ENCODE results near the gene LRRC3. TPM values are rescaled to one million over a fixed set of nuclear protein-coding genes. Genes with fewer than 3 reads are reported as not detected.

Gene LRRC3, protein sequence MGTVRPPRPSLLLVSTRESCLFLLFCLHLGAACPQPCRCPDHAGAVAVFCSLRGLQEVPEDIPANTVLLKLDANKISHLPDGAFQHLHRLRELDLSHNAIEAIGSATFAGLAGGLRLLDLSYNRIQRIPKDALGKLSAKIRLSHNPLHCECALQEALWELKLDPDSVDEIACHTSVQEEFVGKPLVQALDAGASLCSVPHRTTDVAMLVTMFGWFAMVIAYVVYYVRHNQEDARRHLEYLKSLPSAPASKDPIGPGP
- total RNA-seq (2021) (4.4 to 5.7 TPM (median 4.7 TPM) in 3 replicates), Bru-seq, nascent RNA (percentile 53 among the genes with signal in this experiment)
- long read RNA-seq, experiment 1, full-length matches to known transcripts = 19 of 25 reads
- long read RNA-seq, experiment 1, partial matches to known transcripts = 0 of 25 reads
- long read RNA-seq, experiment 1, other reads (novel, unspliced or antisense) = 6 of 25 reads
- long read RNA-seq, experiment 2, full-length matches to known transcripts = 1 of 6 reads
- long read RNA-seq, experiment 2, partial matches to known transcripts = 0 of 6 reads
- long read RNA-seq, experiment 2, other reads (novel, unspliced or antisense) = 5 of 6 reads
- long read RNA-seq, experiment 3, partial matches to known transcripts = 0 of 1 reads
- long read RNA-seq, experiment 3, other reads (novel, unspliced or antisense) = 1 of 1 reads

DNA sequence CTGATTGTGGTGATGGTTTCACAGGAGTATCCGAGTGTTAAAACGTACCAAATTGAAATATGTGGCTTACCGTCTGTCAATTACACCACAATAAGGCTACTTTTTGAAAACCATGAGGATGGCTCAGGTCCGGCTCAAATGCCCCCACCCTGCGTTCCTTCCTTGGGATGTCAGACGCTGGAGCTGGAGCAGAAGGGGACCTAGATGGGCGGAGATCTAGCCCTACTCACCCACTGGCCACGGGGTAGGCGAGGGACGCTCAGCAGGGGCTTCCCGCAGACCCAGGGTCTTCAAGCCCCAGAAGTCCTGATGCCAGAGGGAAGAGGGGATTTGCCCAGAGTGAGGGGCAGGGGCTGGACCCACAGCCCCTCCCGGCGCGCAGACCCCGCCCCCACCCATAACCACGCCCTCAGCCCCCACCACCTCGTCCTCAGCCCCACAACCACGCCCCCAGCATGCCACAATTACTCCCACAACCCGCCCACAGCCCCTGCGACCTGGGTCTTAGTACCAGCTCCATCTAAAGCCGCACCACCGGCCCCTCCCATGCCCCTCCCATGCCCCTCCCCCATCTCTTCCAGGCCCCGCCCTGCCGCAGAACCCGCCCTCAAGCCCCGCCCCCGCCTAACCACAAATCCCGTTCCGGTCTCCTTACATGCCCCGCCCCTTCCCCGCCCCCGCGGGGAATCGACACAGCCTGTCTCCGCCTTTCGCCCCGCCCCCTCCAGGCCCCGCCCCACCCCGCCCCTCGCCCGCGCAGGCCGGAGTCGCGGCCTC is at the start of gene LRRC3:
LRRC3 (plus strand) TSS at position 764 of the 777 bp plus-strand sequence. CDS start 1,135 bp downstream, outside the sequence.
- H3K27ac Mint-ChIP-seq = no peak within 1 kb of the TSS
- H3K27me3 Mint-ChIP-seq (ENCODE audit: low read depth) = peaks cover 17% of the 10 kb centered on the region
- peak within 1 kb of the TSS; percentile 69 for H3K4me3 Mint-ChIP-seq
- peak; percentile 96 for DNase-seq (ENCODE audit: low spot score)
- no peaks in the 10 kb centered on the region for H3K36me3 Mint-ChIP-seq
- ATAC-seq = peak; percentile 97
- H3K9me3 Mint-ChIP-seq = 0 out of 2 replicates have a peak, but pooled peaks cover 4% of the 10 kb centered on the region
- CTCF ChIA-PET = interaction anchor here (0.6 to 3.2 kb wide), 18 partner anchors 11 to 419 kb away, joined by 3 to 31 read pairs (median 6); partner anchors contain the start of genes CFAP410 and PTTG1IP
- peaks cover 4% of the 10 kb centered on the region; the same call in 1 of the 2 replicates for H3K4me1 Mint-ChIP-seq
- POLR2A ChIA-PET = interaction anchor here (0.9 to 1.3 kb wide), 3 partner anchors 11 to 116 kb away, joined by 3 to 4 read pairs (median 4); partner anchors contain the start of gene CFAP410
- TF ChIP-seq, protein P1, sequence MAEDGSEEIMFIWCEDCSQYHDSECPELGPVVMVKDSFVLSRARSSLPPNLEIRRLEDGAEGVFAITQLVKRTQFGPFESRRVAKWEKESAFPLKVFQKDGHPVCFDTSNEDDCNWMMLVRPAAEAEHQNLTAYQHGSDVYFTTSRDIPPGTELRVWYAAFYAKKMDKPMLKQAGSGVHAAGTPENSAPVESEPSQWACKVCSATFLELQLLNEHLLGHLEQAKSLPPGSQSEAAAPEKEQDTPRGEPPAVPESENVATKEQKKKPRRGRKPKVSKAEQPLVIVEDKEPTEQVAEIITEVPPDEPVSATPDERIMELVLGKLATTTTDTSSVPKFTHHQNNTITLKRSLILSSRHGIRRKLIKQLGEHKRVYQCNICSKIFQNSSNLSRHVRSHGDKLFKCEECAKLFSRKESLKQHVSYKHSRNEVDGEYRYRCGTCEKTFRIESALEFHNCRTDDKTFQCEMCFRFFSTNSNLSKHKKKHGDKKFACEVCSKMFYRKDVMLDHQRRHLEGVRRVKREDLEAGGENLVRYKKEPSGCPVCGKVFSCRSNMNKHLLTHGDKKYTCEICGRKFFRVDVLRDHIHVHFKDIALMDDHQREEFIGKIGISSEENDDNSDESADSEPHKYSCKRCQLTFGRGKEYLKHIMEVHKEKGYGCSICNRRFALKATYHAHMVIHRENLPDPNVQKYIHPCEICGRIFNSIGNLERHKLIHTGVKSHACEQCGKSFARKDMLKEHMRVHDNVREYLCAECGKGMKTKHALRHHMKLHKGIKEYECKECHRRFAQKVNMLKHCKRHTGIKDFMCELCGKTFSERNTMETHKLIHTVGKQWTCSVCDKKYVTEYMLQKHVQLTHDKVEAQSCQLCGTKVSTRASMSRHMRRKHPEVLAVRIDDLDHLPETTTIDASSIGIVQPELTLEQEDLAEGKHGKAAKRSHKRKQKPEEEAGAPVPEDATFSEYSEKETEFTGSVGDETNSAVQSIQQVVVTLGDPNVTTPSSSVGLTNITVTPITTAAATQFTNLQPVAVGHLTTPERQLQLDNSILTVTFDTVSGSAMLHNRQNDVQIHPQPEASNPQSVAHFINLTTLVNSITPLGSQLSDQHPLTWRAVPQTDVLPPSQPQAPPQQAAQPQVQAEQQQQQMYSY (CRISPR knock-in tag; IDR thresholded peaks at IDR 0.05) = no peak
- TF ChIP-seq, protein P2, sequence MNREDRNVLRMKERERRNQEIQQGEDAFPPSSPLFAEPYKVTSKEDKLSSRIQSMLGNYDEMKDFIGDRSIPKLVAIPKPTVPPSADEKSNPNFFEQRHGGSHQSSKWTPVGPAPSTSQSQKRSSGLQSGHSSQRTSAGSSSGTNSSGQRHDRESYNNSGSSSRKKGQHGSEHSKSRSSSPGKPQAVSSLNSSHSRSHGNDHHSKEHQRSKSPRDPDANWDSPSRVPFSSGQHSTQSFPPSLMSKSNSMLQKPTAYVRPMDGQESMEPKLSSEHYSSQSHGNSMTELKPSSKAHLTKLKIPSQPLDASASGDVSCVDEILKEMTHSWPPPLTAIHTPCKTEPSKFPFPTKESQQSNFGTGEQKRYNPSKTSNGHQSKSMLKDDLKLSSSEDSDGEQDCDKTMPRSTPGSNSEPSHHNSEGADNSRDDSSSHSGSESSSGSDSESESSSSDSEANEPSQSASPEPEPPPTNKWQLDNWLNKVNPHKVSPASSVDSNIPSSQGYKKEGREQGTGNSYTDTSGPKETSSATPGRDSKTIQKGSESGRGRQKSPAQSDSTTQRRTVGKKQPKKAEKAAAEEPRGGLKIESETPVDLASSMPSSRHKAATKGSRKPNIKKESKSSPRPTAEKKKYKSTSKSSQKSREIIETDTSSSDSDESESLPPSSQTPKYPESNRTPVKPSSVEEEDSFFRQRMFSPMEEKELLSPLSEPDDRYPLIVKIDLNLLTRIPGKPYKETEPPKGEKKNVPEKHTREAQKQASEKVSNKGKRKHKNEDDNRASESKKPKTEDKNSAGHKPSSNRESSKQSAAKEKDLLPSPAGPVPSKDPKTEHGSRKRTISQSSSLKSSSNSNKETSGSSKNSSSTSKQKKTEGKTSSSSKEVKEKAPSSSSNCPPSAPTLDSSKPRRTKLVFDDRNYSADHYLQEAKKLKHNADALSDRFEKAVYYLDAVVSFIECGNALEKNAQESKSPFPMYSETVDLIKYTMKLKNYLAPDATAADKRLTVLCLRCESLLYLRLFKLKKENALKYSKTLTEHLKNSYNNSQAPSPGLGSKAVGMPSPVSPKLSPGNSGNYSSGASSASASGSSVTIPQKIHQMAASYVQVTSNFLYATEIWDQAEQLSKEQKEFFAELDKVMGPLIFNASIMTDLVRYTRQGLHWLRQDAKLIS (CRISPR knock-in tag; IDR thresholded peaks at IDR 0.05; ENCODE audit: borderline replicate concordance) = no peak
- TF ChIP-seq, protein P3, sequence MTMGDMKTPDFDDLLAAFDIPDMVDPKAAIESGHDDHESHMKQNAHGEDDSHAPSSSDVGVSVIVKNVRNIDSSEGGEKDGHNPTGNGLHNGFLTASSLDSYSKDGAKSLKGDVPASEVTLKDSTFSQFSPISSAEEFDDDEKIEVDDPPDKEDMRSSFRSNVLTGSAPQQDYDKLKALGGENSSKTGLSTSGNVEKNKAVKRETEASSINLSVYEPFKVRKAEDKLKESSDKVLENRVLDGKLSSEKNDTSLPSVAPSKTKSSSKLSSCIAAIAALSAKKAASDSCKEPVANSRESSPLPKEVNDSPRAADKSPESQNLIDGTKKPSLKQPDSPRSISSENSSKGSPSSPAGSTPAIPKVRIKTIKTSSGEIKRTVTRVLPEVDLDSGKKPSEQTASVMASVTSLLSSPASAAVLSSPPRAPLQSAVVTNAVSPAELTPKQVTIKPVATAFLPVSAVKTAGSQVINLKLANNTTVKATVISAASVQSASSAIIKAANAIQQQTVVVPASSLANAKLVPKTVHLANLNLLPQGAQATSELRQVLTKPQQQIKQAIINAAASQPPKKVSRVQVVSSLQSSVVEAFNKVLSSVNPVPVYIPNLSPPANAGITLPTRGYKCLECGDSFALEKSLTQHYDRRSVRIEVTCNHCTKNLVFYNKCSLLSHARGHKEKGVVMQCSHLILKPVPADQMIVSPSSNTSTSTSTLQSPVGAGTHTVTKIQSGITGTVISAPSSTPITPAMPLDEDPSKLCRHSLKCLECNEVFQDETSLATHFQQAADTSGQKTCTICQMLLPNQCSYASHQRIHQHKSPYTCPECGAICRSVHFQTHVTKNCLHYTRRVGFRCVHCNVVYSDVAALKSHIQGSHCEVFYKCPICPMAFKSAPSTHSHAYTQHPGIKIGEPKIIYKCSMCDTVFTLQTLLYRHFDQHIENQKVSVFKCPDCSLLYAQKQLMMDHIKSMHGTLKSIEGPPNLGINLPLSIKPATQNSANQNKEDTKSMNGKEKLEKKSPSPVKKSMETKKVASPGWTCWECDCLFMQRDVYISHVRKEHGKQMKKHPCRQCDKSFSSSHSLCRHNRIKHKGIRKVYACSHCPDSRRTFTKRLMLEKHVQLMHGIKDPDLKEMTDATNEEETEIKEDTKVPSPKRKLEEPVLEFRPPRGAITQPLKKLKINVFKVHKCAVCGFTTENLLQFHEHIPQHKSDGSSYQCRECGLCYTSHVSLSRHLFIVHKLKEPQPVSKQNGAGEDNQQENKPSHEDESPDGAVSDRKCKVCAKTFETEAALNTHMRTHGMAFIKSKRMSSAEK (CRISPR knock-in tag; IDR thresholded peaks at IDR 0.05; ENCODE audit: borderline replicate concordance) = no peak
- peak; percentile 80 for TF ChIP-seq SP1 (CRISPR knock-in tag; conservative IDR thresholded peaks at IDR 0.05)

DNA sequence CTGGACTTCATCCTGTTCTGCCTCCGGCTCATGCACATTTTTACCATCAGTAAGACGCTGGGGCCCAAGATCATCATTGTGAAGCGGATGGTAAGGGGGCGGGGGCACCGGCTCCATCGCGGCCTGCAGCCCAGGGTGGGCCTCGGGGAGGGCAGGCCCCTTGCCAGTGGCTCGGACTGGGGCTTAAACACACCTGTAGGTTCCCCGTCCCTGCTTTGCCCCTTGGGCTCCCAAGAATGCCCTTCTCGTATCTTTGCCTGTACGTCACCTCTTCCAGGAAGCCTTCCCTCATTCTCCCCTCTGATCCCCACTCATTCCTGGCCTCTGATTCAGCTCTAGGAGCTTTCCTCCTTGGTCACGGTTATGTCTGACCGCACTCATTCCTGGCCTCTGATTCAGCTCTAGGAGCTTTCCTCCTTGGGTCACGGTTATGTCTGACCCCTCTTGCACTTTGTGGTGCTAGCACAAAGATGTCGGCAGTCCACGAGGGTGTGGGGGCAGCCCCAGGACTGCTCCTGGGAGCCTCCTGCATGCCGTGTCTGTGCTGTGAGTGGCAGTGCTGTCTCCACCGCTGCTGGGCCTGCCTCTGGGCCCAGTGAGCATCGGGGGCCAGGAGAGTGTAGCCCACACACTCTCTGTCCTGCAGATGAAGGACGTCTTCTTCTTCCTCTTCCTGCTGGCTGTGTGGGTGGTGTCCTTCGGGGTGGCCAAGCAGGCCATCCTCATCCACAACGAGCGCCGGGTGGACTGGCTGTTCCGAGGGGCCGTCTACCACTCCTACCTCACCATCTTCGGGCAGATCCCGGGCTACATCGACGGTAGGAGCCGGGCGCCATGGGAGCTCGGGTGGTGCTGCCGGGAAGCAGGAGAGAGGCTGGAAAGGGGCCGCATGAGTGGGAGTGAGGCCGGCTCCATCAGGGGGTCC is 49.1 kb upstream of the LRRC3 start:
- Mint-ChIP-seq H3K27ac (no peak overlapping the region), H3K36me3 (peaks cover 14% of the 10 kb centered on the region), H3K4me1 (no peaks in the 10 kb centered on the region), H3K4me3 (no peak overlapping the region), H3K27me3 (ENCODE audit: low read depth) (peaks cover 9% of the 10 kb centered on the region), H3K9me3 (peaks cover 13% of the 10 kb centered on the region)
- ATAC-seq (no peak), DNase-seq (ENCODE audit: low spot score) (no peak)
- ChIA-PET CTCF (no interaction called here), POLR2A (interaction anchor here (0.7 kb wide), 1 partner anchor 30 kb away, joined by 4 read pairs; no protein-coding TSS in a partner anchor)
- TF ChIP-seq ZNF263 (CRISPR knock-in tag; IDR thresholded peaks at IDR 0.05; ENCODE audit: low read depth) = no peak
- no peak for TF ChIP-seq CBFB (CRISPR knock-in tag; IDR thresholded peaks at IDR 0.05; ENCODE audit: low read depth)
- TF ChIP-seq, protein P1 (CRISPR knock-in tag; IDR thresholded peaks at IDR 0.05) = no peak
- TF ChIP-seq, protein P4, sequence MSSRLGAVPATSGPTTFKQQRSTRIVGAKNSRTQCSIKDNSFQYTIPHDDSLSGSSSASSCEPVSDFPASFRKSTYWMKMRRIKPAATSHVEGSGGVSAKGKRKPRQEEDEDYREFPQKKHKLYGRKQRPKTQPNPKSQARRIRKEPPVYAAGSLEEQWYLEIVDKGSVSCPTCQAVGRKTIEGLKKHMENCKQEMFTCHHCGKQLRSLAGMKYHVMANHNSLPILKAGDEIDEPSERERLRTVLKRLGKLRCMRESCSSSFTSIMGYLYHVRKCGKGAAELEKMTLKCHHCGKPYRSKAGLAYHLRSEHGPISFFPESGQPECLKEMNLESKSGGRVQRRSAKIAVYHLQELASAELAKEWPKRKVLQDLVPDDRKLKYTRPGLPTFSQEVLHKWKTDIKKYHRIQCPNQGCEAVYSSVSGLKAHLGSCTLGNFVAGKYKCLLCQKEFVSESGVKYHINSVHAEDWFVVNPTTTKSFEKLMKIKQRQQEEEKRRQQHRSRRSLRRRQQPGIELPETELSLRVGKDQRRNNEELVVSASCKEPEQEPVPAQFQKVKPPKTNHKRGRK (CRISPR knock-in tag; IDR thresholded peaks at IDR 0.05; ENCODE audit: borderline replicate concordance) = no peak
- TF ChIP-seq MXD4 (CRISPR knock-in tag; IDR thresholded peaks at IDR 0.05; ENCODE audit: borderline replicate concordance) = no peak
